ENCODE measurements around the gene SLC35F3. TPM values are rescaled to one million over a fixed set of nuclear protein-coding genes. Genes with fewer than 3 reads are reported as not detected.

The SLC35F3 gene
- total and polyA plus RNA-seq, 9 of the 15 experiments (the other 6 are each of a cell fraction or from before 2014, with no cell fraction given) = 0.04 to 0.07 (median 0.04) TPM; not detected in 6

DNA sequence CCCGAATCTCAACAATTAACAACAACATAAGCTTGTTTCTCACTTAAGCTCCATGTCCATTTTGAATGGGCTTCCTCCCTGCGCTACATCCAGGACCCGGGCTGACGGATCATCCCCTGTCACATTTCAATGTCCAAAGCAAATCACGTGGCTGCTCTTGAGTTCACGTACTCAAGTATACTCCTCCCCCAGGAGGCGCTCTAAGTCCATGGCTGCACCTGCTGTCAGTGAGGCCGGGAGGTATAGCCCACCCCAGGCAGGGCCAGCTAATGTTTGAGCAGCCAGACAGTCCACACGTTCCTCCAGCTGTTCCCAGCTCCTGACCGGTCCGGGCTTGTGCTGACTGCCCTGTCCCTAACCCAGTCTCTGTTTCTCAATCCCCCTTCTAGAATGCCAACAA, 220.8 kb downstream of the SLC35F3 start (continued):
- TF ChIP-seq, protein P1, sequence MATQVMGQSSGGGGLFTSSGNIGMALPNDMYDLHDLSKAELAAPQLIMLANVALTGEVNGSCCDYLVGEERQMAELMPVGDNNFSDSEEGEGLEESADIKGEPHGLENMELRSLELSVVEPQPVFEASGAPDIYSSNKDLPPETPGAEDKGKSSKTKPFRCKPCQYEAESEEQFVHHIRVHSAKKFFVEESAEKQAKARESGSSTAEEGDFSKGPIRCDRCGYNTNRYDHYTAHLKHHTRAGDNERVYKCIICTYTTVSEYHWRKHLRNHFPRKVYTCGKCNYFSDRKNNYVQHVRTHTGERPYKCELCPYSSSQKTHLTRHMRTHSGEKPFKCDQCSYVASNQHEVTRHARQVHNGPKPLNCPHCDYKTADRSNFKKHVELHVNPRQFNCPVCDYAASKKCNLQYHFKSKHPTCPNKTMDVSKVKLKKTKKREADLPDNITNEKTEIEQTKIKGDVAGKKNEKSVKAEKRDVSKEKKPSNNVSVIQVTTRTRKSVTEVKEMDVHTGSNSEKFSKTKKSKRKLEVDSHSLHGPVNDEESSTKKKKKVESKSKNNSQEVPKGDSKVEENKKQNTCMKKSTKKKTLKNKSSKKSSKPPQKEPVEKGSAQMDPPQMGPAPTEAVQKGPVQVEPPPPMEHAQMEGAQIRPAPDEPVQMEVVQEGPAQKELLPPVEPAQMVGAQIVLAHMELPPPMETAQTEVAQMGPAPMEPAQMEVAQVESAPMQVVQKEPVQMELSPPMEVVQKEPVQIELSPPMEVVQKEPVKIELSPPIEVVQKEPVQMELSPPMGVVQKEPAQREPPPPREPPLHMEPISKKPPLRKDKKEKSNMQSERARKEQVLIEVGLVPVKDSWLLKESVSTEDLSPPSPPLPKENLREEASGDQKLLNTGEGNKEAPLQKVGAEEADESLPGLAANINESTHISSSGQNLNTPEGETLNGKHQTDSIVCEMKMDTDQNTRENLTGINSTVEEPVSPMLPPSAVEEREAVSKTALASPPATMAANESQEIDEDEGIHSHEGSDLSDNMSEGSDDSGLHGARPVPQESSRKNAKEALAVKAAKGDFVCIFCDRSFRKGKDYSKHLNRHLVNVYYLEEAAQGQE (IDR thresholded peaks at IDR 0.05; ENCODE audit: borderline replicate concordance) = peak; percentile 64
- TF ChIP-seq, protein P1 (CRISPR knock-in tag; IDR thresholded peaks at IDR 0.05; ENCODE audit: low read depth) = no peak
- TF ChIP-seq GABPB2 (CRISPR knock-in tag; conservative IDR thresholded peaks at IDR 0.05) = no peak
- TF ChIP-seq BRD4 (IDR thresholded peaks at IDR 0.05) = no peak

All from K562 (cell line).